Measurements from ENCODE around the gene APBB2. TPM values are rescaled to one million over a fixed set of nuclear protein-coding genes. Genes with fewer than 3 reads are reported as not detected.
"Not testable (repeated sequence)": the region's sequence is repeated elsewhere in the genome, so short reads cannot be mapped to it uniquely, and the experiment has no call there.

The APBB2 gene
- total RNA-seq, 4 donors from 2014 or later, result 12.2 to 29.2 (median 20.1) TPM

GRCh38 chr4:40924793-40925117 lies 289.6 kb downstream of the APBB2 start:
- no peak for DNase-seq
- intact Hi-C loops (cut with DNase I), result loop anchor here (5.0 kb wide), 1 partner anchor 293 kb away; no protein-coding TSS in a partner anchor

GRCh38 chr4:40924096-40924792 lies 290.1 kb downstream of the APBB2 start:
- Histone ChIP-seq H3K27me3 (no peaks in the 10 kb centered on the region), H3K9me3 (no peaks in the 10 kb centered on the region), H3K4me1 (peaks cover 0 to 13% (median 0%) of the 10 kb centered on the region in 3 donors), H3K27ac (peak overlapping the region in 2 of 4 donors; percentile 2 to 42), H3K4me3 (no peak overlapping the region), H3K36me3 (no peaks in the 10 kb centered on the region)
- intact Hi-C loops (cut with DNase I), result no loop called here
- TF ChIP-seq, protein P1, sequence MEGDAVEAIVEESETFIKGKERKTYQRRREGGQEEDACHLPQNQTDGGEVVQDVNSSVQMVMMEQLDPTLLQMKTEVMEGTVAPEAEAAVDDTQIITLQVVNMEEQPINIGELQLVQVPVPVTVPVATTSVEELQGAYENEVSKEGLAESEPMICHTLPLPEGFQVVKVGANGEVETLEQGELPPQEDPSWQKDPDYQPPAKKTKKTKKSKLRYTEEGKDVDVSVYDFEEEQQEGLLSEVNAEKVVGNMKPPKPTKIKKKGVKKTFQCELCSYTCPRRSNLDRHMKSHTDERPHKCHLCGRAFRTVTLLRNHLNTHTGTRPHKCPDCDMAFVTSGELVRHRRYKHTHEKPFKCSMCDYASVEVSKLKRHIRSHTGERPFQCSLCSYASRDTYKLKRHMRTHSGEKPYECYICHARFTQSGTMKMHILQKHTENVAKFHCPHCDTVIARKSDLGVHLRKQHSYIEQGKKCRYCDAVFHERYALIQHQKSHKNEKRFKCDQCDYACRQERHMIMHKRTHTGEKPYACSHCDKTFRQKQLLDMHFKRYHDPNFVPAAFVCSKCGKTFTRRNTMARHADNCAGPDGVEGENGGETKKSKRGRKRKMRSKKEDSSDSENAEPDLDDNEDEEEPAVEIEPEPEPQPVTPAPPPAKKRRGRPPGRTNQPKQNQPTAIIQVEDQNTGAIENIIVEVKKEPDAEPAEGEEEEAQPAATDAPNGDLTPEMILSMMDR (IDR thresholded peaks at IDR 0.05), result peak; percentile 73 to 93 (median 84)
- no peak for TF ChIP-seq POLR2A (IDR thresholded peaks at IDR 0.05)
- 64 to 68% methylated on average over 10 to 11 of the region's 11 CpGs for WGBS, 2 donors
- no peak for DNase-seq

More at GRCh38 chr4:40924793-40925117, 289.6 kb downstream of the APBB2 start:
- TF ChIP-seq, protein P1 (IDR thresholded peaks at IDR 0.05), result no peak
- no peak for TF ChIP-seq POLR2A (IDR thresholded peaks at IDR 0.05)
- Histone ChIP-seq H3K4me3 (no peak overlapping the region), H3K4me1 (peaks cover 0 to 13% (median 0%) of the 10 kb centered on the region in 3 donors), H3K27me3 (no peaks in the 10 kb centered on the region), H3K27ac (no peak overlapping the region), H3K36me3 (no peaks in the 10 kb centered on the region), H3K9me3 (no peaks in the 10 kb centered on the region)
- 75 to 76% methylated on average over 6 of the region's 6 CpGs for WGBS, 2 donors

DNA sequence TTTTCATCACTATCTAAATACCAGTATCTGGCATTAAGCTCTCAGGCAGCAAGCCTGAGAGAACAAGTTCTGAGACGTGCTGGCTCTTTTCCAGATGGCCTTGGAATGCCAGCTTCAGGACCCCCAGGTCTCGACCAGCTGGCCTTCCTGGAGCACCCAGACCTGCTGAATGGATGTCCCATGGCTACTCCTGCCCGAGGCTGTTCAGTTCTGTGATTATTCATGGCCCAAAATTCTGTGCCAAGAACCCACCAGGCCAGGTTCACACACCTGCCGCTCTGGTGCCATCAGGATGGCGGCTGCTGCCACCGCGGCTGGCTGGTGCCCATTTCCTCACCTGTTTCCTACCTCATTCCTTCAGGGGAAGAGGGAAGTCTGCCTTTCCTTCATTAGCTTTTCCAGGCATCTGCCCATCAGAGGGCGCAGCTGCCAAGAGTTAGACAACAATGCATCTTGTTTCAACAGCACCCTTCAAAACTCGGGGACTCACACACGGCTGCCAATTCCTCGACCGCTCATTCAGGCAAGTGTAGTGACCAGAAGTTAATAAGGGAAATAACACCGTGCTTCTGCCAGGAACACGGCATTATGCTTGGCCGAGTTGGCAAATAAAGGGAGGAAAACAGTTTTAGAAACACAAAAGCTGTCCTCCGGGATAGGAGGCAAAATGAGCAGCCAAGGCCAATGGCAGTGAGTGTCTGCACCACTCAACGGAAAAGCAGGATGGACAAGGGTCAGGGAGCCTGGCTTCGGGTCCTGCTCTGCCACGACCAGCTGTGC lies 290.8 kb downstream of the APBB2 start:
- WGBS, 2 donors, result 67 to 77% methylated on average over 13 to 19 of the region's 19 CpGs
- no peak overlapping the region for H3K4me3 ChIP-seq
- no peak for DNase-seq
- no peaks in the 10 kb centered on the region for H3K36me3 ChIP-seq
- H3K4me1 ChIP-seq, result peaks cover 0 to 17% (median 5%) of the 10 kb centered on the region in 3 donors
- no peaks in the 10 kb centered on the region for H3K9me3 ChIP-seq
- intact Hi-C loops (cut with DNase I), result no loop called here
- TF ChIP-seq, protein P1 (IDR thresholded peaks at IDR 0.05), result no peak
- no peak for TF ChIP-seq POLR2A (IDR thresholded peaks at IDR 0.05)
- H3K27me3 ChIP-seq, result no peaks in the 10 kb centered on the region
- peak overlapping the region in 2 of 4 donors; percentile 2 to 42 for H3K27ac ChIP-seq

DNA sequence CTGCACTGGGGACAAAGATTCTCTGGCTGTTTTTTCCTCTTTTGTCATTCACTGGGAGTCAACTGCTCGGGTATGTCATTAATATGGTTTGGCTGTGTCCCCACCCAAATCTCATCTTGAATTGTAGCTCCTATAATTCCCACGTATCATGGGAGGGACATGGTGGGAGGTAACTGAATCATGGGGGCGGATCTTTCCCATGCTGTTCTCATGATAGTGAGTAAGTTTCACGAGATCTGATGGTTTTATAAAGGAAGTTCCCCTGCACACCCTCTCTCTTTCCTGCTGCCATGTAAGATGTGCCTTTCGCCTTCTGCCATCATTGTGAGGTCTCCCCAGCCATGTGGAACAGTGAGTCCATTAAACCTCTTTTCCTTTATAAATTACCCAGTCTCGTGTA lies 294.4 kb downstream of the APBB2 start:
- H3K36me3 ChIP-seq; intact Hi-C loops (cut with DNase I); H3K4me3 ChIP-seq; H3K27ac ChIP-seq; DNase-seq; H3K9me3 ChIP-seq; H3K27me3 ChIP-seq: not testable (repeated sequence)
- H3K4me1 ChIP-seq, result peaks cover 7 to 18% (median 10%) of the 10 kb centered on the region in 3 donors
- WGBS, 2 donors, result 89 to 91% methylated on average over 5 to 6 of the region's 6 CpGs

- no peak overlapping the region for H3K4me3 ChIP-seq
- 20 to 31% methylated on average over 4 of the region's 4 CpGs for WGBS, 2 donors
- H3K9me3 ChIP-seq, result no peaks in the 10 kb centered on the region
- intact Hi-C loops (cut with DNase I), result no loop called here
- no peaks in the 10 kb centered on the region for H3K27me3 ChIP-seq
- DNase-seq, result no peak
- no peaks in the 10 kb centered on the region for H3K36me3 ChIP-seq
- no peak overlapping the region for H3K27ac ChIP-seq
- TF ChIP-seq, protein P1 (IDR thresholded peaks at IDR 0.05), result no peak
- no peak for TF ChIP-seq POLR2A (IDR thresholded peaks at IDR 0.05)
- peaks cover 7 to 11% (median 10%) of the 10 kb centered on the region in 3 donors for H3K4me1 ChIP-seq
Observed at GRCh38 chr4:40918330-40918729, 296.0 kb downstream of the APBB2 start.
